Thoracic aorta (tissue), 2 donors: ENCODE results near the gene SLC35F1. TPM values are rescaled to one million over a fixed set of nuclear protein-coding genes. Genes with fewer than 3 reads are reported as not detected.

ENCODE experiments used
- ATAC-seq: fragments of 150-250 bp; one replicate; pipeline ENCODE4 v1.8.0; 2017; ENCODE audit warnings: low read depth; ENCODE audit not compliant: insufficient number of reproducible peaks, low FRiP score
- DNase-seq: peaks from one replicate; pipeline ENCODE4 v3.0.0-alpha.2; 2020; ENCODE audit warnings: low spot score
- H3K27ac ChIP-seq, 2 donors: fragments of 200-600 bp; sonication (generic); 1 replicate in 1 of 2; 2 replicates in 1 of 2; pipeline ENCODE4 v1.5.1; 2016; ENCODE audit warnings: mild to moderate bottlenecking in 2 of 2, moderate library complexity in 2 of 2
- H3K27me3 ChIP-seq: fragments of 200-600 bp; sonication (generic); replicated peaks from 2 replicates; pipeline ENCODE4 v1.6.0; 2016; ENCODE audit warnings: mild to moderate bottlenecking; ENCODE audit not compliant: insufficient read depth
- H3K36me3 ChIP-seq: fragments of 200-600 bp; sonication (generic); one replicate; pipeline ENCODE4 v1.5.1; 2016
- H3K4me1 ChIP-seq, 2 donors: fragments of 200-600 bp; sonication (generic); 1 replicate in 1 of 2; 2 replicates in 1 of 2; pipeline versions ENCODE4 v1.5.1 to v1.6.0; 2016; ENCODE audit warnings: low read depth in 2 of 2, mild to moderate bottlenecking in 1 of 2; ENCODE audit not compliant: control insufficient read depth in 1 of 2
- H3K4me3 ChIP-seq: fragments of 200-600 bp; sonication (generic); 2 replicates; pipeline ENCODE4 v1.5.1; 2016; ENCODE audit warnings: mild to moderate bottlenecking
- H3K9me3 ChIP-seq: fragments of 200-600 bp; sonication (generic); 2 replicates; pipeline ENCODE4 v1.5.1; 2016
- total RNA-seq, 2 donors: library from RNA; depleted of rRNA; stranded (reverse); fragments of >200 nt; gene quantifications; one replicate each; pipeline versions ENCODE4 v1.1.0 to v1.2.3, GENCODE V29; 2016
- TF ChIP-seq, protein P1 (sequence below): fragments of 200-600 bp; sonication (generic); IDR thresholded peaks from one replicate; pipeline ENCODE4 v1.5.1; 2019; ENCODE audit warnings: antibody characterized with exemption

The SLC35F1 gene
- total RNA-seq, 2 donors from 2014 or later: 0.81 to 3.0 TPM

- no peaks in the 10 kb centered on the region for H3K36me3 ChIP-seq
- H3K4me3 ChIP-seq: no peak overlapping the region
- no peaks in the 10 kb centered on the region for H3K27me3 ChIP-seq
- H3K4me1 ChIP-seq: no peaks in the 10 kb centered on the region
- H3K9me3 ChIP-seq: peaks cover 3% of the 10 kb centered on the region
- TF ChIP-seq, protein P1, sequence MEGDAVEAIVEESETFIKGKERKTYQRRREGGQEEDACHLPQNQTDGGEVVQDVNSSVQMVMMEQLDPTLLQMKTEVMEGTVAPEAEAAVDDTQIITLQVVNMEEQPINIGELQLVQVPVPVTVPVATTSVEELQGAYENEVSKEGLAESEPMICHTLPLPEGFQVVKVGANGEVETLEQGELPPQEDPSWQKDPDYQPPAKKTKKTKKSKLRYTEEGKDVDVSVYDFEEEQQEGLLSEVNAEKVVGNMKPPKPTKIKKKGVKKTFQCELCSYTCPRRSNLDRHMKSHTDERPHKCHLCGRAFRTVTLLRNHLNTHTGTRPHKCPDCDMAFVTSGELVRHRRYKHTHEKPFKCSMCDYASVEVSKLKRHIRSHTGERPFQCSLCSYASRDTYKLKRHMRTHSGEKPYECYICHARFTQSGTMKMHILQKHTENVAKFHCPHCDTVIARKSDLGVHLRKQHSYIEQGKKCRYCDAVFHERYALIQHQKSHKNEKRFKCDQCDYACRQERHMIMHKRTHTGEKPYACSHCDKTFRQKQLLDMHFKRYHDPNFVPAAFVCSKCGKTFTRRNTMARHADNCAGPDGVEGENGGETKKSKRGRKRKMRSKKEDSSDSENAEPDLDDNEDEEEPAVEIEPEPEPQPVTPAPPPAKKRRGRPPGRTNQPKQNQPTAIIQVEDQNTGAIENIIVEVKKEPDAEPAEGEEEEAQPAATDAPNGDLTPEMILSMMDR: no peak
- no peak for ATAC-seq
- no peak overlapping the region for H3K27ac ChIP-seq
- no peak for DNase-seq
These were observed 356.9 kb downstream of the SLC35F1 start for GRCh38 chr6:118263921-118264486.

- H3K4me1 ChIP-seq: no peaks in the 10 kb centered on the region
- no peak for ATAC-seq
- no peak overlapping the region for H3K27ac ChIP-seq
- H3K27me3 ChIP-seq: no peaks in the 10 kb centered on the region
- TF ChIP-seq, protein P1: no peak
- no peaks in the 10 kb centered on the region for H3K36me3 ChIP-seq
- H3K4me3 ChIP-seq: no peak overlapping the region
- peaks cover 3% of the 10 kb centered on the region for H3K9me3 ChIP-seq
- no peak for DNase-seq
These were observed 362.6 kb downstream of the SLC35F1 start for GRCh38 chr6:118269659-118270058.

DNA sequence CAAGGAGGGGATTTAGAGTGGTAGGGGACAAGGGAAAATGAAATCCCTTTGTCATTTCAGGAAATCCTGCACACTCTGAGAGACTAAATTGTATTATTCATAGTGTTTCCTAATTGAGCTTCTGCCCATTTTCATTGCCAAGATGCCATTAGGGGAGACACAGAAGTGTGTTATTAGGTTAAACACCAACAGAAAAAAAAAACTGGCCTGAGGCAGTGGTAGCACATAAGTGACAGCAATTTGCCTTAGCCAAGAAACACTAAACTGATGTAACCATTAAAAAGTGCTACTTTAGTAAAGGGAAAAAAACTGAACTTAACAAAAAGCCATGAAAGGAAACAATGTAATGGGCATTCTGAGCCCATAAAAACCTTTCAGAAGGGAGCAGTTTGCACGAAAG is 370.6 kb downstream of the SLC35F1 start:
- DNase-seq (no peak), ATAC-seq (no peak)
- Histone ChIP-seq H3K36me3 (no peaks in the 10 kb centered on the region), H3K27me3 (no peaks in the 10 kb centered on the region), H3K4me3 (no peak overlapping the region), H3K27ac (no peak overlapping the region), H3K9me3 (no peaks in the 10 kb centered on the region), H3K4me1 (no peaks in the 10 kb centered on the region)
- TF ChIP-seq, protein P1: no peak

GRCh38 chr6:118280210-118280609 is 373.1 kb downstream of the SLC35F1 start:
- no peak for DNase-seq
- peaks cover 0 to 16% of the 10 kb centered on the region in 2 donors for H3K4me1 ChIP-seq
- TF ChIP-seq, protein P1: no peak
- no peaks in the 10 kb centered on the region for H3K27me3 ChIP-seq
- no peaks in the 10 kb centered on the region for H3K9me3 ChIP-seq
- no peak for ATAC-seq
- H3K36me3 ChIP-seq: no peaks in the 10 kb centered on the region
- H3K27ac ChIP-seq: no peak overlapping the region
- H3K4me3 ChIP-seq: no peak overlapping the region

DNA sequence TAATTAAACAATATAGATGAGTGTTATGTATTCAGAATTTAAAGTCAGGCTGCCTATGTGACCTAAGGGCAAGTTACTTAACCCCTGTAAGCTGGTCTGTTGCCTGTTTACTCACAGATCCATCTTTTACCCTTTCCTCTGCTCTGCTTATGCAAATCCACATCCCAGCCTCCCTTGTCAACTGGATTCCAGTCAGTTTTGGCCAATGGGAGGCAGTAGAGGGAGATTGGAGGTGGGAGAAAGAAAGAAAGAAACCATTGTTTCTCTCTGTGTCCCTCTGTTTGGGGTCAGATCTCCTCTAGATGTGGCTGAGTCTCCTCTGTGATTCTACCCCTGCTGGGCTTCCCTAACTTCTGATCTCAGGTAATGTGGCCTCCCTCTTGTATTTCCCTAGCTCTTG is 374.2 kb downstream of the SLC35F1 start:
- no peak for ATAC-seq

More for the DNA sequence above, 374.2 kb downstream of the SLC35F1 start:
- Histone ChIP-seq H3K4me3 (no peak overlapping the region), H3K4me1 (peaks cover 8 to 27% of the 10 kb centered on the region in 2 donors), H3K27me3 (no peaks in the 10 kb centered on the region), H3K9me3 (no peaks in the 10 kb centered on the region), H3K27ac (no peak overlapping the region), H3K36me3 (no peaks in the 10 kb centered on the region)
- DNase-seq: no peak
- TF ChIP-seq, protein P1: no peak
